NCI-H460 (cell line): ENCODE results near the gene GRM1. TPM values are rescaled to one million over a fixed set of nuclear protein-coding genes. Genes with fewer than 3 reads are reported as not detected.

ENCODE experiments used
- DNase-seq: peaks from one replicate; pipeline ENCODE4 v3.0.0-alpha.2; 2016; ENCODE audit warnings: low read depth; ENCODE audit errors: extremely low read depth
- polyA plus RNA-seq: library from polyadenylated mRNA; depleted of rRNA; stranded (reverse); fragments of >200 nt; gene quantifications from 2 replicates; pipeline ENCODE4 v1.2.3, GENCODE V29; 2014; cell fraction: nucleus; rRNA removed
- total RNA-seq: library from RNA; depleted of rRNA; stranded (reverse); fragments of >200 nt; shearing (Covaris generic); gene quantifications from 2 replicates; pipeline ENCODE4 v1.2.3, GENCODE V29; 2014; rRNA removed

The GRM1 gene
- total RNA-seq = not detected in 2 replicates
- 0.04 TPM in 1 of 2 replicates, not detected in the other for polyA plus RNA-seq

- no peak for DNase-seq
Measured at GRCh38 chr6:146028851-146029572, at the start of gene GRM1. Gene GRM1 (plus strand): TSS chr6:146029062. CDS start chr6:146029518, 456 bp downstream.

GRCh38 chr6:146009338-146009737 is 19.5 kb upstream of the GRM1 start:
- DNase-seq = no peak

GRCh38 chr6:146014233-146014632 is 14.6 kb upstream of the GRM1 start:
- DNase-seq = no peak

- DNase-seq = no peak
Measured at GRCh38 chr6:146017672-146018071, 11.2 kb upstream of the GRM1 start.

DNA sequence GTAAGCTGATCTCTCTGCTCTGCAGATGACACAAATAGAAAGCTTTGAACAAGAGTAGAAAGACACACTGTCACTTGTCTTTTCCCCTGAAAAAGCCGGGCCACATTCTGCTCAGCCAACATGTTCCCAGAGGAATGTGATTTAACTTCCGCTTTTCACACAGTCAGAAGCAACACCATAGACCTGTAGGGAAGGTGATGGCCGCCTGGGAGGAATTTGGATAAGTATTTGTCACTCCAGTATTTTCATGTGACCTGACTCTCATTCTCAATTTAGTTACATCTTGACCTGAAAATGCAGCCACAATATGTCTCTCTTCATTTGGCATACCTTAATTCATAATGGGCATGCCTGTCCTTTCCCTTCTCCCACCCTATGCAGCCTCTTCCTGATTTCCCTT is 2.0 kb upstream of the GRM1 start:
- no peak for DNase-seq

- DNase-seq = no peak
Measured at GRCh38 chr6:146027586-146028251, 1.1 kb upstream of the GRM1 start.

GRCh38 chr6:146028252-146028795 is 538 bp upstream of the GRM1 start:
- DNase-seq = peak; percentile 36

DNA sequence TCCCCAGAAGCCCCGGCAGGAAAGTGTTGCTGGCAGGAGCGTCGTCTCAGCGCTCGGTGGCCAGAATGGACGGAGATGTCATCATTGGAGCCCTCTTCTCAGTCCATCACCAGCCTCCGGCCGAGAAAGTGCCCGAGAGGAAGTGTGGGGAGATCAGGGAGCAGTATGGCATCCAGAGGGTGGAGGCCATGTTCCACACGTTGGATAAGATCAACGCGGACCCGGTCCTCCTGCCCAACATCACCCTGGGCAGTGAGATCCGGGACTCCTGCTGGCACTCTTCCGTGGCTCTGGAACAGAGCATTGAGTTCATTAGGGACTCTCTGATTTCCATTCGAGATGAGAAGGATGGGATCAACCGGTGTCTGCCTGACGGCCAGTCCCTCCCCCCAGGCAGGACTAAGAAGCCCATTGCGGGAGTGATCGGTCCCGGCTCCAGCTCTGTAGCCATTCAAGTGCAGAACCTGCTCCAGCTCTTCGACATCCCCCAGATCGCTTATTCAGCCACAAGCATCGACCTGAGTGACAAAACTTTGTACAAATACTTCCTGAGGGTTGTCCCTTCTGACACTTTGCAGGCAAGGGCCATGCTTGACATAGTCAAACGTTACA is 817 bp downstream of the GRM1 start:
- no peak for DNase-seq

- DNase-seq = no peak
Measured at GRCh38 chr6:146032387-146032786, 3.5 kb downstream of the GRM1 start.

DNA sequence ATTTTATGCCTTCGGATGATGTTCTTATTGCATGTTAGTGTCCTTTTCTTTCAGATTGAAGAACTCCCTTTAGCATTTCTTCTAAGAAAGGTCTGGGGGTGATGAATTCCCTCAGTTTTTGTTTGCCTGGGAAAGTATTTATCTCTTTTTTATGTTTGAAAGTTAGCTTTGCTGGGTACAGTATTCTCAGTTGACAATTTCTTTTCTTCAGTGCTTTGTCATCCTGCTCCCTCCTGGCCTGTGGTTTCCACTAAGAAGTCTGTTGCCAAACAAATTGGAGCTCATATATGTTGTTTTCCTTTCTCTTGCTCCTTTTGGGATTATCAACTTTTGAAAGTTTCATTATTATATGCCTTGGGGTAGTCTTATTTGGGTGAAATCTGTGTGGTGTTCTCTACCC is 11.5 kb downstream of the GRM1 start:
- DNase-seq = no peak

- DNase-seq = peak; percentile 14
Measured at GRCh38 chr6:146041282-146041681, 12.4 kb downstream of the GRM1 start.

DNA sequence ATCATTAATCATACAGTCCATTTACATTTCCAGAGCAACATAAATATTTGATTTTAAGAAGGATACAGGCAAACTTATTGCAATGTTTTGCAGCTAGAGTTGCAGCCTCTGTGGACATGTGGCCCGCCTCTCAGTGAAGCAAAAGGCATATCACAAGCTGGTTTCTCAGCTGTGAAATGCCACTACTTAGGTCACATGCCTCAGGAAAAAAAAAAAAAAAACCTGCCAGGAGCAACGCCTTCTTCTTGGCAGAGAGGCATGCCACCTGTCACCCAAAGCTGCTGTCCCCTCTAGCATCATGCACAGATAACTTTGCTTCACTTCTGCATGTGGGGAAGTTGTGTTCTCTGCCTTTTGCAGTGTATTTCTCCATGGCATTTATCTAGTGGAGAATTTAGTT is 18.5 kb downstream of the GRM1 start:
- no peak for DNase-seq

- no peak for DNase-seq
Measured at GRCh38 chr6:146050168-146050567, 21.3 kb downstream of the GRM1 start.

- DNase-seq = no peak
Measured at GRCh38 chr6:146056506-146056905, 27.6 kb downstream of the GRM1 start.

GRCh38 chr6:146065690-146066089 is 36.8 kb downstream of the GRM1 start:
- no peak for DNase-seq

GRCh38 chr6:146066506-146066905 is 37.6 kb downstream of the GRM1 start:
- DNase-seq = no peak

- DNase-seq = no peak
Measured at GRCh38 chr6:146071781-146072180, 42.9 kb downstream of the GRM1 start.

DNA sequence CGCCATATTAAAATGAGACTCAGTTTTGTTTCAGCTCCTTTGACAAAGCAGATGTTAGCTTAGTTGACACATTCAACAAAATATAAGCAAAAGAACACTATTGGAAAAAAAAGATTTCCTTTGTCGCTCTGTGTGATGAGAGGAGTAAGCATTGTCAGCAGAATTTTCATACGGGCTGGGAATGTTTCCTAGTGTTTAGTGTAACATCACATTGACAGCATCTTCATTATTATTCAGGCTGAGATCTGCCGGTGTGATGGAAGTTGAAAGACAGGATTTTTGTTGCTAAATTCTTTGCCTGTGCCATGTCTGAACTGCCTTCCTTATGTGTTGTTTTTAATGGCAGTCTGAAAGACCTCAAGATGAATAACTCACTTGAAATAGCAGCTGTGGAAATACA is 49.1 kb downstream of the GRM1 start:
- no peak for DNase-seq

- no peak for DNase-seq
Measured at GRCh38 chr6:146087386-146087785, 58.5 kb downstream of the GRM1 start.

- no peak for DNase-seq
Measured at GRCh38 chr6:146090474-146090873, 61.6 kb downstream of the GRM1 start.

- DNase-seq = no peak
Measured at GRCh38 chr6:146092961-146093686, 64.3 kb downstream of the GRM1 start.
